ENCODE measurements around the gene TMEM82.
A peak's percentile ranks its signal among the peaks of the same experiment; 100 is the strongest.

The TMEM82 gene

DNA sequence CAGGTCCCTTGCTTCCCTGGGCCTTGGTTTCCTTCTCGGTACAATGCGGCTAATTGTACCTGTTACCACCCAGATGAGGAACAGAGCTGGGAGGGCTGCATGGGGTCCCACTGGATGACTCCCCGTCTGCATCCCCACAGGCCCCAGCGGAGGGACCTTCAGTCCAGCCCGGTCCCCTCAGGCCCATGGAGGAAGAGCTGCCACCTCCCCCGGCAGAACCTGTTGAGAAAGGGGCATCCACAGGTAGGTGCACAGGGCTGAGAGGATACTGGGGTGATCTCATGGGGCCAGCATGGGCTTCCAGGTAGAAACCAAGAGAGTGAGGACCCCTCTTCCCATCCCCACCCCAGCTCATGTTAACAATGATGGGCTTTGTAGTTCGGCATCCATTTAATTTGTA, 26.1 kb downstream of the TMEM82 start:
- no peak for DNase-seq
- intact Hi-C loops (cut with DNase I): no loop called here

DNA sequence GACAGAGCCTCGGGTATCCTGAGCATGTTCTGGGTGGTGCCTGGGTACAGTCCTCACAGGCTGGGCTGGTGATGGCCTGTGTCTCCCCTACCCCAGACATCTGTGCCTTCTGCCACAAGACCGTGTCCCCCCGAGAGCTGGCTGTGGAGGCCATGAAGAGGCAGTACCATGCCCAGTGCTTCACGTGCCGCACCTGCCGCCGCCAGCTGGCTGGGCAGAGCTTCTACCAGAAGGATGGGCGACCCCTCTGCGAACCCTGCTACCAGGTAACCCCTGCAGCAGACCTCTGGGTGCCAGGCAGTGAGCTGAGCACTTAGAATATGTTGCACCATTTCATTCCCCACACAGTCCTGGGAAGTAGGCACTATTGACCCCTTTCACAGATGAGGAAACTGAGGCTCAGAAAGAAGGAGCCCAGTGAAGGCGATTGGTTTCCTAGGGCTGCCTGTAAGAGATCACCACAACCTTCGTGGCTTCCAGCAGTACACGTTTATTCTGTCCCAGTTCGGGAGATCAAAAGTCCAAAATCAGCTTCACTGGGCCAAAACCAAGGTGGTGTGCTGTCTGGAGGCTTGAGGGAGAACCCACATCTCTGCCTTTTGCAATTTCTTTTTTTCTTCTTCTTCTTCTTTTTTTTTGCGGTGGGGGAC, 28.1 kb downstream of the TMEM82 start:
- intact Hi-C loops (cut with DNase I): no loop called here
- no peak for DNase-seq

DNA sequence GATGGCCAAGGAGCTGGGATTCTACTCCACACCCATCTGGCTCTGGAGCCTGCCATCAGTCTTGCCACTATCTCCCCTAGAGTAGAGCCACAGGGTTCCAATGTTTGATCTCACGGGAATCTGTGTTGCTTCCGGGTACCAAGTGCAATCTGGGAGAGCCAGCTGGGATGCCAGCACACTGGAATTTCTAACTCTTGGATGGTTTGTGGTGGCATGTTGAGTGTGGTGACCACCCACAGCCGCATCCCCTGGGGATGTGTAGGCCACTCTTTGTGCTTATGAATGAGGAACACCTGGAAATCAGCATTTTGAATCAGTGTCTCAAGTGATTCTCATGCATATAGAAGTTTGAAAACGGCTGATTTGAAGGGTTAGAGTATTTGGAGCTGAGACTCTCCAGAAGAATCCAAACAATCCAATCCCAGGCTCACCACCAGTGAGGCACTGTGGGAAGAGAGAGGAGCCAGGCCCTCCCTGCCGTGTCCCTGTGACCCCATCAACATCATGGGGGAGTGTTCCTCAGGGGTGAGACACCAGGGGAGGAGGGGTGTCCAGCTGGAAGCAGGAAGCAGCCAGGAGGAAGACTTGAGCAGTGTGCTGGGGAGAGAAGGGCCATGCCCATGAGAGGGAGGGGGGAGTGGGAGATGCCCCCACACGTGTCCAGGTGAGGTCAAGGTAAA, 29.7 kb downstream of the TMEM82 start:
- intact Hi-C loops (cut with DNase I): no loop called here
- no peak for DNase-seq

DNA sequence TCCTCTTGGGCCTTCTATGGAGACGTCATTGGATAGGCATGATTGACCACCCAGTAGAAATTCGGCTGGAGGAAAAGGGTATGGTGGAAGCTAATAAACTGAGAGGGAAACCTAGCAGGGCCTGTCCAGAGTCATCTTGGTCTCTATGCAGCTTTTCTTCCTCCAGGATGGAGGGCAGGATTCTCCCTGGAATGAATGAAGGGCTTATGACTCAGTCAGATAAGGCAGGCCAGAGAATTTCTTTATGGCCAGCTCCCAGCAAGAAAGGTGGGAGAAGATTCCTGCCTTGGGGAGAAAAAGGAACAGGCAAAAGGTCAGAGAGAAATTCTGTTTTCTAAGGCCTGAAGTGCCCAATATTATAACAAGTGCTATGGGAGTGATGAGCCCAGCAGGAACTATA, 33.4 kb downstream of the TMEM82 start:
- DNase-seq: no peak
- intact Hi-C loops (cut with DNase I): no loop called here

DNA sequence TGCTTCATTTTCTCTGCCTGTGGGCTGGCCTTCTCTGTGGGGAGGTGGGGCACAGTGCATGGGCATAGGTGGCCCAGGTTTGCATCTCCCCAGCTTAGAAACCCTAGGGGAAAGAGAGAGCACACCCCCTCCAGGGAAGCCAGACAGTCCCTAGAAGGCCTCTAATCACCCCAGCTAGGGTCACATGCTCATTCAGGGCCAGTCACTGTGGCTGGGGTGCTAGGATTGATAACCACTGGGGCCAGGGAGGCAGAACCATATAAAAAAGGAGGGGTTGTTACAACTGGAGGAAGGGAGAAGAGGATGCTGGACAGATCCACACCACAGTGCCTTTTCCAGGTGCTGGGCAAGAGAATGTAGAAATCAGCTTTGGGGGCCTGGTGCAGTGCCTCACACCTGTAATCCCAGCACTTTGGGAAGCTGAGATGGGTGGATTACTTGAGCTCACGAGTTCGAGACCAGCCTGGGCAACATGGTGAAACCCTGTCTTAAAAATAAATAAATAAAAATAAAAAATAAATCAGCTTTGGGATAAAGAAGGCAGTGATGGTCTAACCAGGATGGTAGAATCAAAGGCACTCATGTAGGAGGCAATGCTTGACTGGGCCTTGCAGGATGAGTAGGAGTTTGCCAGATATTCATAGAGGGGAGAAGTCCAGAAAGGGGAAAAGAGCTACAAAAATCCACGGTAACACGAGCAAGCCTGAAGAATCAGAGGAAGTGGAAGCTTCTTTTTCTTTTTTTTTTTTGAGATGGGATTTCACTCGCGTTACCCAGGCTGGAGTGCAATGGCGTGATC, 35.8 kb downstream of the TMEM82 start:
- DNase-seq: no peak
- intact Hi-C loops (cut with DNase I): no loop called here

DNA sequence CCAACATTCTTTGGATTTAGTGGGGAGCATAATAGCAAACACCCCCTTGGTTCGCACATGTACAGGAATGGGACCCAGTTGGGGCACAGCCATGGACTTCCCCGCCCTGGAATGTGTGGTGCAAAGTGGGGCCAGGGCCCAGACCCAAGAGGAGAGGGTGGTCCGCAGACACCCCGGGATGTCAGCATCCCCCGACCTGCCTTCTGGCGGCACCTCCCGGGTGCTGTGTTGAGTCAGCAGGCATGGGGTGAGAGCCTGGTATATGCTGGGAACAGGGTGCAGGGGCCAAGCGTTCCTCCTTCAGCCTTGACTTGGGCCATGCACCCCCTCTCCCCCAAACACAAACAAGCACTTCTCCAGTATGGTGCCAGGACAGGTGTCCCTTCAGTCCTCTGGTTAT, 43.4 kb downstream of the TMEM82 start:
- no peak for DNase-seq
- intact Hi-C loops (cut with DNase I): no loop called here

DNA sequence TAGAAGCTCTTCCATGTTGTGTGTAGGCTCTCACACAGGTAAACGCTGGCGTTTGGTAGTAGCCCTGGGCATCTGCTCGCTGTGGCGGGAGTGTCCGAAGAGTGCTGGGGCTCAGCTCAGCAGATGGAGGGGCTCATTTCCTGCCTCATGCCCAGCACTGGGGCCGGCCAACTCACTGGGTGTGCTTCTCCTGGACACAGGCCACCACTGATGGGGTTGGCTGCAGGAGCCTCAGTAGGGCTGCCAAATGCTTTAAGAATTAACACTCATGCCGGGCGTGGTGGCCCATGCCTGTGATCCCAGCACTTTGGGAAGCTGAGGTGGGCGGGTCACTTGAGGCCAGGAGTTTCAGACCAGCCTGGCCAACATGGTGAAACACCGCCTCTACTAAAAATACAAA, 44.3 kb downstream of the TMEM82 start:
- DNase-seq: peak in 2 of 42 donors; percentile 16 to 38

DNA sequence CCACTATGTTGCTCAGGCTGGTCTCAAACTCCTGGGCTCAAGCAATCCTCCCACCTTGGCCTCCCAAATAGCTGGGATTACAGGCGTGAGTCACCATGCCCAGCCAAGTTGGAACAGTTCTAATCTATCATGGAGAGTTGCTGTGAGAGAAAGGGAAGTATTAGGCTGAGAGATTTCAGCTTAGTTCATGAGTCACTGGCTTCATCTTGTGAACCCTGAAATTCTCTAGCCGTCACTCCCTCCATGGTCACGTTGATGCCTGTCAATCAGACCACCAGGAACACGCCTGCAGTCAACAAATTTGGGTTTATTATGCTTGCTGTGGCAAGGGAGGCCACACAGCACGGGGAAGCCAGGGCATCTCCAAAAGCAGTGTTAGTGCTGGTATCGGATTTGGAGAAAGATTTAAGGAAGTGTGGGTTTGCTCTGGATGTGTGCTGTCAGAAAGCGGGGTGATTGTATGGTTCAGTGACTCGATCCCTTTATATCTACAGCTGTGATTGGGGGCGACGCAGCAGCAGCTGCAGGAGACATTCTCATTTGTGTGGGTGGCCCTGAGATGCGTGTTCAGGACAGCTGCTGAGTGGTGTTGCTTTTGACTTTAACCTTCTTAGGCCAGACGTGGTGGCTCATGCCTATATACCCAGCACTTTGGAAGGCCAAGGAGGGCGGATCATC, 46.5 kb downstream of the TMEM82 start:
- peak in 23 of 42 donors; percentile 7 to 67 (median 31) for DNase-seq

More for the DNA sequence above, 44.3 kb downstream of the TMEM82 start:
- intact Hi-C loops (cut with DNase I): no loop called here

DNA sequence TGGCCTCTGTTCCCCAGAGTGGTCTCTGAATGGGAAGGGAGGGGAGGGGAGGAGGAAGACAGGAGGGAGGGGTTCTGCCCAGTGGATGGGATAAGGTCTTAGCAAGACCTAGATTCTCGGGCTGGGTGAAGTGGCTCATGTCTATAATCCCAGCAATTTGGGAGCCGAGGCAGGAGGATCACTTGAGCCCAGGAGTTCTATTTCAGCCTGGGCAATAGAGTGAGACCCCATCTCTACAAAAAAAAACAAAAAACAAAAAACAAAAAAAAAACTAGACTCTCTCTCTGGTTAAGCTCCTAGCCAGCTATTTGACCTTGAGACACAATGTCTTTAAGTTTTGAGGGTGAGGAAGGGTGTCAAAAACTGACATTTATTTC, 53.8 kb downstream of the TMEM82 start:
- intact Hi-C loops (cut with DNase I): loop anchor here (10.0 kb wide), 2 partner anchors 199 to 259 kb away; no protein-coding TSS in a partner anchor

More for the DNA sequence above, 46.5 kb downstream of the TMEM82 start:
- intact Hi-C loops (cut with DNase I): no loop called here

More for the DNA sequence above, 53.8 kb downstream of the TMEM82 start:
- no peak for DNase-seq
